GM19328 (cell line): ENCODE results near the gene OR10H1.
"Not testable (repeated sequence)": the region's sequence is repeated elsewhere in the genome, so short reads cannot be mapped to it uniquely, and the experiment has no call there.

Source experiments
- ATAC-seq: cut with Tn5 transposase; IDR thresholded peaks from one replicate; pipeline ENCODE4 v1.9.1; 2021; ENCODE audit warnings: mild to moderate bottlenecking, moderate library complexity; ENCODE audit not compliant: unreplicated experiment

Gene OR10H1

DNA sequence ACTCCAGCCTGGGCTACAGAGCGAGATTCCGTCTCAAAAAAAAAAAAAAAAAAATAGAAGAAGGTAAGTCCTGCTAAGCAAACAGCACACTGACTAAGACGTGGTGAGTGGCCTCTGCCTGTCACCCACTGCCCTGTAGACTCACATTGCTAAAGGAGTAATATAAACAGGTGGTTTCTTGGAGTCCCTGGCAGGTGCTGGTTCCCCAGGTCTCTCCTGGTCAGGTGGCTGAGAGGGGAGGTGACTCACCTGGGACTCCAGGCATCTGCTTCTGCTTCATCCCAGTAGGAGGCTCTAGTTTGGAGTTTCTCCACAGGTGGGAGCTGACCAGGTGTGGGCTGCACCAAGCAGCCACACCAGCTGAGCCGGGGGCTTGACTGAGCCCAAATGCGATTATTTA lies at the start of gene OR10H1:
TSS of gene OR10H1 (minus strand) at position 359 of the 400 bp plus-strand sequence. CDS start 7,627 bp downstream, outside the sequence.
- no peak for ATAC-seq

DNA sequence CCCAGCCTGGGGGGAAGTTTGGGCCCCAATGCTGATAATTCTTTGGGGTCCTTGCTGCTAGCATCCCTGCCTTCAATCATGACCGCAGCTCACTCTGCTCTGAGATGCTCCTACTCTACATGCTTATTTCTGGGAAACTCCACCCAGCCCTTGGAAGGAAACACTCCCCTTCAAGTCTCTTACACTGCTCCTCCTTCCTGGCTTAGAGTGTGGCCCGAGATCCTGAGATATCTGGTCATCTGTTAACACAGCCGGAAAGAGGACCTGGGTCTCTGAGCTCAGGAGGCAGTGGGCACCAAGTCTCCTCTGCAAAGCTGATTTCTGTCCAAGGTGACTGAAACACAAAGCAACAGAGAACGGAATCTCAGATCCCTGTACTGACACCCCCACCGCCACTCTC lies 49.4 kb upstream of the OR10H1 start:
- no peak for ATAC-seq

DNA sequence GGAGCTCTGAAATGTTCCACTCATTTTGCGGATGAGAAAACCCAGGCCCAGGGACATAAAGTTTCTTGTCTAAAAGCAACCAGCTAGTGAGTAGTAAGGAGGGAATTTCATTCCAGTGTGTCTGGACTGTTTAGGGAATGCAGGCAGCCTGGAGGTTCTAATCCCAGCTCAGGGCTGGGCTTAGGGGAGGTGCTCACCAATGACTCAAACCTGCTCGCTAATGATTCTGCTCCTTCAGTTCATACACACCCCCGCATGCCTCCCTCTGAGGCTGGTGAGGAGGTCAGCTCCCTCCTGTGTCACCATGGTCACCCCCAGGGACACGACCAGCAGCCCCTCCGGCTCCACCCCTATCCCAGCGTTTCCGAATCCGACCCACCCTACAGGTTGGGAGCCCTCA lies 47.8 kb upstream of the OR10H1 start:
- ATAC-seq, result no peak

DNA sequence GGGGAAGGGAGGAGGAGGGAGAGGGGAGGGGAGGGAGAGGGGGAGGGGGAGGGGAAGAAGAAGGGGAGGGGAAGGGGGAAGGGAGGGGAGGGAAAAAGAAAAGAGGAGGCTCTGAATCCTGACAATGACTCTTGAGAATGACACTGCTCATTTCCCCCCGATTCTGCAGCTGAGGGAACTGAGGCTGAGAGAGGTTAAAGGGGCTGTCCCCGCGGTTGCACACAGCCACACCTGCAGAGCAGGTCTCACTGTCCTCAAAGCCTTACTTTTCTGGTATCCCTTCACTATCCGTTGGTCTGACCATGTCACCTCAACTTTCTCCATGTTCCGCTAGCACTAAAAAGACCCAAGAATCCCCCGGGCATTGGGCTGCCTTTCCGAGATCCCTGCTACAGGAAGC lies 47.0 kb upstream of the OR10H1 start:
- no peak for ATAC-seq

GRCh38 chr19:15860522-15860921 lies 45.1 kb upstream of the OR10H1 start:
- ATAC-seq, result no peak

- no peak for ATAC-seq
Observed at GRCh38 chr19:15859187-15859586, 43.7 kb upstream of the OR10H1 start.

DNA sequence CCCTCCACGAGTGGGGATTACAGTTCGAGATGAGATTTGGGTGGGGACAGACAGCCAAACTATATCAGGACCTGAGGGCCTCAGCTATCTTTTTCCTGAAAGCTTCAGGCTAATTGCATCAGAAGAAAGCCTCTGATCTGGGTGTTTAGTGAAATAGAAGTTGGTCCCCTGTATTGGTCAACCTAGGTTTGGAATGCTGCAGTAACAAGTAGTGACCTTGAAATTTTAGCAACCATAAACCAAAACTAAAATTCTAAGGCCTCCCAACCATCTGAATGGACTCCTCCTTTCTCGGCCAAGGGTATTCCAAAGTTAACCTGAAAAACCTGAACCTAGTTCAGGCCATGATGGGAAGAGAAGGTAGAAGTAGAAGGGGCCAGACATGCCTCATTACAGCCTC lies 34.9 kb upstream of the OR10H1 start:
- ATAC-seq, result no peak

DNA sequence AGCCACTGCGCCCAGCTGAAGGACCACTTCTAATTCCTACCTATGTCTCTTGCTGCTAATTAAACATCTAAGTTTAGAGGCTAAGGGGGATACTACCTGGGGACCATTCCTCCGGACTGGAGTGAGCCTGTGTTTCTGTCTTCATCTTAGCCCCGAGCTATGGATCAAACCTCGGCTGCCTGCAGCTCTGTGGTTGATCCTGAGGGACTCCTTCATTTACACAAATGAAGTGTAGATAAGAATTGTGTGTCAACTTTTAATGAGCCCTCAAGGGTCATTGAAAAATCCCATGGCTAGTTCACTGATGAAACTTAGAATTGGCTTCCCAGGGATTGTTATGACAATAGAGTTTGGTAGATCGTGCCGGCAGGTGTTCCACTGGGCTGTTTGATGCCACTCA lies 31.5 kb upstream of the OR10H1 start:
- no peak for ATAC-seq

DNA sequence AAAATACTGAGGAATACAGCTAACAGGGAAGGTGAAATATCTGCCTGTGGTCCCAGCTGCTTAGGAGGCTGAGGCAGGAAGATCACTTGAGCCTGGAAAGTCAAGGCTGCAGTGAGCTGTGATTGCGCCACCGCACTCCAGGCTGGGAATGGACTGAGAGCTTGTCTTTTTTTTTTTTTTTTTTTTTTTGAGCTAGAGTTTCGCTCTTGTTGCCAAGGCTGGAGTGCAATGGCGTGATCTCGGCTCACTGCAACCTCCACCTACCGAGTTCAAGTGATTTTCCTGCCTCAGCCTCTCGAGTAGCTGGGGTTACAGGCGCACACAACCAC lies 28.4 kb upstream of the OR10H1 start:
- not testable (repeated sequence) for ATAC-seq

DNA sequence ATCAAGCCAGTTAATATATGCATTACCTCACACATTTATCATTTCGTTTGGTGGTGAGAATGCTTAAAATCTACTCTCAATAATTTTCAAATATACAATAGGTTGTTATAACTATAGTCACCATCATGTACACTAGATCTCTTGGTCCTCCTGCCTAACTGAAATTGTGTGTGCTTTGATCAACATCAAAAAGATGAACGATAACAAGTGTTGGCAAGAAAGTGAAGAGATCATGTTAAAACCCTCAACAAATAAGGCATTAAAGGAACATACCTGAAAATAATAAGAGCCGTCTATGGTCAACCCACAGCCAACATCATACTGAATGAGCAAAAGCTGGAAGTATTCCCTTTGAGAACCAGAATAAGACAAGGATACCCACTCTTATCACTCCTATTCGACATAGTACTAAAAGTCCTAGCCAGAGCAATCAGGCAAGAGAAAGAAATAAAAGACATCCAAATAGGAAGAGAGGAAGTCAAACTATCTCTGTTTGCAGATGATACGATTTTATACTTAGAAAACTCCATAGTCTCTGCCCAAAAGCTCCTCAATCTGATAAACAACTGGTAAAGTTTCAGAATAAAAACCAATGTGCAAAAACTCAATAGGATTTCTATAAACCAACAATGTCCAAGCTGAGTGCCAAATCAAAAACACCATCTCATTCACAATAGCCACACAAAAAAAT lies 27.9 kb upstream of the OR10H1 start:
- ATAC-seq, result no peak

- ATAC-seq, result no peak
Observed at GRCh38 chr19:15841875-15842569, 26.6 kb upstream of the OR10H1 start.

GRCh38 chr19:15840833-15841232 lies 25.4 kb upstream of the OR10H1 start:
- no peak for ATAC-seq

- not testable (repeated sequence) for ATAC-seq
Observed at GRCh38 chr19:15839888-15840287, 24.4 kb upstream of the OR10H1 start.

GRCh38 chr19:15838351-15838750 lies 22.9 kb upstream of the OR10H1 start:
- no peak for ATAC-seq

- ATAC-seq, result no peak
Observed at GRCh38 chr19:15837221-15837731, 21.8 kb upstream of the OR10H1 start.

- peak; percentile 91 for ATAC-seq
Observed at GRCh38 chr19:15836330-15837220, 21.1 kb upstream of the OR10H1 start.

- ATAC-seq, result not testable (repeated sequence)
Observed at GRCh38 chr19:15835565-15836329, 20.3 kb upstream of the OR10H1 start.

DNA sequence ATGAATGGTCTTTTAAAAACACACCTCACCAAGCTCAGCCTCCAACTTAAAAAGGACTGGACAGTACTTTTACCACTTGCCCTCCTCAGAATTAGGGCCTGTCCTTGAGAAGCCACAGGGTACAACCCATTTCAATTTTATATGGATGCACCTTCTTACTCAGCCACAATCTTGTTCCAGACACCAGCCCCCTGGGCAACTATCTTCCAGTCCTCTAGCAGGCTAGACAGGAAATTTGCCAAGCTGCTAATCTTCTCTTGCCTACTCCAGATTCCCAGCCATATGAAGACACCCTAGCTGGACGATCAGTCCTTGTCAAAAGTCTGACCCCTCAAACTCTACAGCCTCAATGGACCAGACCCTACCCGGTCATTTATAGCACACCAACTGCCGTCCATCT lies 18.8 kb upstream of the OR10H1 start:
- not testable (repeated sequence) for ATAC-seq

- no peak for ATAC-seq
Observed at GRCh38 chr19:15831626-15832025, 16.2 kb upstream of the OR10H1 start.

DNA sequence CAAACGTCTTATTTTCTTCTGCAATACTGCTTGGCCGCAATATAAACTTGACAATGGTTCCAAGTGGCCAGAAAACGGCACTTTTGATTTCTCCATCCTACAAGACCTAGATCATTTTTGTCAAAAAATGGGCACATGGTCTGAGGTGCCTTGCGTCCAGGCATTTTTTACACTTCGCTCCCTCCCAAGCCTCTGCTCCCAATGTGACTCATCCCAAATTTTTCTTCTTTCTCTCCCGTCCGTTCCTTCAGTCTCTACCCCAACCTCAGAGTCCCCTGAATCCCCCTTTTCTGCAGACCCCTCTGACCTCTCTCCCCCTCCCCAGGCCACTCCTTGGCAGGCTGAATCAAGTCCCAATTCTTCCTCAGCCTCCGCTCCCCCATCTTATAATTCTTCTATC lies 14.3 kb upstream of the OR10H1 start:
- ATAC-seq, result no peak

- ATAC-seq, result no peak
Observed at GRCh38 chr19:15829306-15829698, 13.8 kb upstream of the OR10H1 start.
